GM19023 (cell line): Measurements from ENCODE around the gene FRMD8.
"Not testable (repeated sequence)": the region's sequence is repeated elsewhere in the genome, so short reads cannot be mapped to it uniquely, and the experiment has no call there.

ENCODE experiments used
- ATAC-seq: cut with Tn5 transposase; IDR thresholded peaks from one replicate; pipeline ENCODE4 v1.9.1; 2021; ENCODE audit warnings: mild to moderate bottlenecking, moderate library complexity; ENCODE audit not compliant: unreplicated experiment

FRMD8 gene

DNA sequence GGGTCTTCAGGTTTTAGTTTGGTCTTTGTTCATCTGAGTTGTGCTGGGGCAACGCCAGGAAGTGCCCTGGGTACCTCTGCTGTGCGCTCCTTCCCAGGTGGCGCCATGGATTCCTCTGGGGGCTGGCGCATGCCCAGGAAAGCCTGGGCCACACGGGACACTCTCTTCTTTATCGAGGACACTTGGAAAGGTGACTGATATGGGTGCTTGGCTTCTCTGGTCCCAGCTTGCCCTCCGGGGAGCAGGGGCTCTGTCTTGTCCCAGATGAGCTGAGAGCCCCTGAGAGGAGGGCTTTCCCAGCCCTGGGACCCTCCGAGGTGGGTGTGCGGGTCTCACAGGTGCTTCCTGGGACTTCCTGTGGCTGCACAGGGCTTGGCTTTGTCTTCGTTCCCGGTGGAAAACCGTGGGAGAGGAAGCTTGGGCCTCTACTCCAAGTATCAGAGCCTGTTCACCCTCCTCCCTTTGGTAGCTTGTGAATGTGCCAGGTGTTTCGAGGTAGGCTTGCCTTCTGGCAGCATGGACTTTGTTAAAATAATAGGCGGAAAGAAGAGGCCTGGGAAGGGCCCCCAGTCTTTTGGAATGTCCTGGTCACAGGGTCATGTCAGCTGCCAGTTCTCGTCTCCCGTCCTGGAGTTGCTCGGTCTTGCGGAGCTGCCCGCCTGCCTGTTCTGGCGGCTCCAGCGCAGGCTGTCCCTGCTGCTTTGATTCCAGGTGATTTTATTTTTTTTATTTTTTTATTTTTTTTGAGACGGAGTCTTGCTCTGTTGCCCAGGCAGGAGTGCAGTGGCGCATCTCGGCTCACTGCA is 26.0 kb downstream of the FRMD8 start:
- no peak for ATAC-seq

DNA sequence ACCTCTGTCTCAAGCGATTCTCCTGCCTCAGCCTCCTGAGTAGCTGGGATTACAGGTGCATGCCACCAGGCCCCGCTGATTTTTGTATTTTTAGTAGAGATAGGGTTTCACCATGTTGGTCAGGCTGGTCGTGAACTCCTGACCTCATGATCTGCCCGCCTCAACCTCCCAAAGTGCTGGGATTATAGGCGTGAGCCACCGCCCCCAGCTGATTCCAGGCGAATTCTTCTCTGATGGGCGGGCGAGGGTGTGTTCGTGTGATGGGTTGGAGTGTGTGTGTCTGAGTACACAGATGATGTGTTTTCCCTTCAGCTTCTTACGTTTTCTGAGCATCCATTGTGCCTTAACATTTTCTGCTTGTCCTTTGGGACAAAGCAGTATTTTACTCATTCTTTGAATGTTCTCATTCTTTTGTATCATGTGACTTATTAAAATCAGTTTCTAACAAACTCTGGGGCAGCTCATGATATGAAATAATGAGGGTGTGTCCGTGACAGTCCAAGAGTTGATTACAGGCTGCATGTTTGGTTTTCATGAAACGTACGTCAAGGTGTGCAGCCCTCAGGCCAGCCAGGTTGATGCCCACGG is 26.7 kb downstream of the FRMD8 start:
- not testable (repeated sequence) for ATAC-seq

DNA sequence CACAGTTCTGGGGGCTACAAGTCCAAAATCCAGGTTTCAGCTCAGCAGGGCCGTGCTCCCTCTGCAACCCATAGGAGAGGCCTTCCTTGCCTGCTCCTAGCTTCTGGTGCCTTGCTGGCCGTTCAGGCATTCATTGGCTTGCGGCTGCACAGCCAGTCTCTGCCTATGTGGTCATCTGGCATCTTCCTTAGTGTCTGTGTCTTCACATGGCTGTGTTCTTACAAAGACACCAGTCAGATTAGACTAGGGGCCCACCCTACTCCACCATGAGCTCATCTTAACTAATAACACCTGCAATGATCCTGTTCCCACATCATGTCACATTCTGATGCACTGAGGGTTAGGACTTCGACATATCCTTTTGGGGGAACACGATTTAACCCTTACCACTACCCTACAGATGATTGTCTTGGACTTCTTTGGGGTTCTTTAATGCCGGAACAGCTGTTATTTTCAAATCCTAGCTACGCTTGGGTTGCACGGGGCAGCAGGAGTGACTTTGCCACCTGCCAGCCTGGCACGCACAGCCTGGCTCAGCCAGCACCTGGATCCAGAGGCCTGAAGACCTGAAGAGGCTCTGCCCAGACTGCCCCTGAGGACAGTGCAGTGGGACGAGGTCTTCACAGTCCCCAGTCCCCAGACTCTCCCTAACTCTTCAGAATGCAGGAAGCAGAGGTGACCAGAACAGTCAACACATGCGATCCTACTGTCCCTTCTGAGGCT is 28.5 kb downstream of the FRMD8 start:
- no peak for ATAC-seq

DNA sequence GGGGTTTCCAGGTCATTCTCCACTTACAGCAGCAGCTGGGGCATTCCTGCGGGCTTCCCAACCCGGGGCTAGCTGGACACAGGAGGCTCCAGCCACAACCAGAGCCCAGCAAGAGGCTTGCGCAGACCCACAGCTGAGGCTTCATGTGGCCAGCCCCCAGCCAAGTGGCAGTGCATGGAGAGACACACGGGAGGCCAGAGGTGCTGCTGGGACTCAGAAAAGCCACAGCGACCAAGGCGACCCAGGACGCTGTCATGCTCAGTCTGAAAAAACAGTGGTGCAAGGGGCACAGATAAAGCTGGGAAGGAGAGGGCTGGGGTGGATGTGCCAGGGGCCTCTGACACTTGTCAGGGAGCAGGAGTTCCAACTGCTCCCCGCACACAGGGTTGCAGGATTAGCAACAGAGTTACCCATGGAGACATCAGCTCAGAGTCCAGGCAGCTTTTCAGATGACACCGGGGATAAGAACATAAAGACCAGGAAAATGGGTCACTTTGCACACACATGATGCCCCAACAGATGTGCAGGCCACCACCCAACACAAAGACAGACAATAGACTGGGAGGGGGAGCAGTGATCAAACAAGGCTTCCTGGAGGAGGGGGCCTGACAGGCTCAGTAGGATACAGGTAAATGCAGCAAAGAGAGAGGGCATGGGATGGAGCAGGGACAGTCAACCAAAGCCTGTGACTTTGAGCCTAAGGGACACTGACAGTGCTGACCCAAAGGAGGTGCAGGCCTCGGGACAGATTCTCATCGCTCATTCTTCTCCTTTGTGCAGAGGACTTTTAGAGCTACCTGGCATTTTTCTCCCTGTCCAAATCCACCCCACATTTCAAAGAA is 29.3 kb downstream of the FRMD8 start:
- no peak for ATAC-seq

DNA sequence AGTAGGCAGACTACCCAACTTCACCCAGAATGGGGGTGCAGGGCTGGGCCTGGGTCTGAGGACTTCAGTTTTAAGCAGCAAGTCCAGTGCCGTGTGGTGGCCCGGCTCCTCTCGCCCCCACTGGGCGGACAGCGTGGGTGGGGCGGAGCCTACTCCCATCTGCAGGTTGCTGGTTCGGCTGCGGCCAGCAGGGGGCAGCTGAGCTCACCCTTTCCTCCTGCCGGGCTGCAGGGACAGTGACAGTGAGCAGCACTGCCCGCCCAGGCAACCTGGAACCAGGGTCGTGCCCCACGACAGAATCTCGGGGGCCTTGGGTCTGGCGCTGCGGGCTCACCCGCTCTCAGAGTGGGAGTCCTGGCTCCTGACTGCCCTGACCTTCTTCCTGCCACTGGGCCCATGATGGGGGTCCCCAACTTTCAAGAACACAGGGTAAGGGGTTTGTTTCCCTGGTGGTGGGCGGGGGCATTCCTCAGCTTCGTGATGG is 29.9 kb downstream of the FRMD8 start:
- ATAC-seq: peak; percentile 30

DNA sequence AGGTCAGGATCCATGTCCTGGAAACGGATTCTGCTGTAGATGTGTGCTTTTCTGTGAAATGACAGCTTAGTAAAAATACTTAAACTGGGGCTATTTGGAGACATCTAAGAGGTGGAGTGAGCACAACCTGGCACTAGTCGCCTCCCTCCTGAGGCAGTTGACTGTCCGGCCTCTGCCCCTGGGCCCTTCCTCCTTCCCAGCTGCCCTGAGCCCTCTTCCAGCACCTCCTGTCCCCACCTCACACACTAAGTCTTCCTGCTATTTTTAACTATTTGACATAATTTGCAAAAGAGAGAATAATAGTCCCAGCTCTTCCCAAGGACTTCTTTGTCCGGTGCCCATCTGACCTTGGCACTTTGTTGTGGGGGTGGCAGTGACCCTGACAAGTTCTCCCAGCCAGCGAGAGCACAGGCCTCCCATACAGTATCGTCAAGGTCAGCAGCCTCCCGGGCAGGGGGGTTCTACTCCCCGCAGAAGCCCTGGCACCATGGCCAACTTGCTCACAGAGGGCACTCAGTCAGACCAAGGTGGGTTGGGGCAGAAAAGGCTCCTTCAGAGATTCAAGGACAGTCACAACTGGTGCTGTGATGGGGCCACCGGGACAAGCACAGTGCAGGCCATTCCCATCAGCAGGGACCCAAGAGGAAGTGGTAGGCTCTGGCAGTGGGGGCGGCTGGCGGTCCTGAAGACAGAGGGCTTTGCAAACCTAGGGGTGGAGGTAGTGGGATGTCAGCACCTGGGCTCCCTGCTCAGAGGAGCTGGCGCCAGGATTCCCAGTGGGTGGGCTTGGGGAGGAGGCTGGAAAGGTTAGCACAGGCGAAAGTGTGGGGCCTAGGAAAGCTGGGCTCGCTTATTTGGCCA is 30.6 kb downstream of the FRMD8 start:
- no peak for ATAC-seq

DNA sequence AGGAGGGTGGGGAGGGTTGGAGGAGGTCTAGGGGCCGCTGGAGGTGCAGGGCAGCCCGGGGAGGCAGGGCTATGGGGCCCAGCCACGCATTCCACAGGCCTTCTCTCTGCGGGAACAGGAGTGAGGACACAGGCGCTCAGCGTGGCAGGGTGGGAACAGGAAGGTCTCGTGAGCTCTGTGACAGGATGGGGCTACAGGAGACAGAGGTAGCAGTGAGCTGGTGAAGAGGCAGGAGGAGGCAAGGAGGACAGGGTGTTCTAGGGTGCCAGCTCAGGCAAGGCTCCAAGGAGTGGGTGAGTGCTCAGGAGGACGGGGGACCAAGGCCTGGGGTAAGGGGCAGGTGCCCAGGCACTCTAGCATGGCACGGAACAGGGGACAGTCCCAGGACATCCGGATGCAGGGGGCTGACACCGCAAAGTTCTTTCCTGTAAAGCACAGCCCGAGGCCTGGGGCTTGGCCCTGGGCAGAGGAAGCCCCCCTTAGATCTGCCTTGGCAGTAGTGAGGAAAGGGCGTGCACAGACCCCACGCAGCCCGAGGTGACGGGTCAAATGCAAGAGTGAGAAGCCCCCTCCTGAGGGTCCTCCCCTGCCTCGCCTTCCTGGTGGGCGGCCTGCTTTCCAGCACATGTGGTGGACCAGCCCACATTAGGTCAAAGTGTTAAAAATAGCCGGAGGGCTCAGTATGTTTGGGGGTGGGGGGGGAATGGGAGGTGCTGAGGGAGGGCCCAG is 31.4 kb downstream of the FRMD8 start:
- ATAC-seq: no peak

DNA sequence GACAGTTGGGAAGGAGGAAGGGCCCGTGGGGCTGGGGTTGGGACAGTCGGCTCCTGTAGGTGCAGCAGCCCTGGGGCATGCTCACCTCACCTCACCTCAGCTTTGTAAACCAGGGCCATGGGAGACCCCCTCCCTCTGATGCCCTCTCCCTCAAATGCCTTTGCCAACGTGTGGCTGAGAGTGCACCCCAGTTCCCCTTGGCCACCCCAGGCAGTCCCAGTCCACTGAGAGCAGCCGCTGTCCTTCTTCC is 31.9 kb downstream of the FRMD8 start:
- no peak for ATAC-seq

DNA sequence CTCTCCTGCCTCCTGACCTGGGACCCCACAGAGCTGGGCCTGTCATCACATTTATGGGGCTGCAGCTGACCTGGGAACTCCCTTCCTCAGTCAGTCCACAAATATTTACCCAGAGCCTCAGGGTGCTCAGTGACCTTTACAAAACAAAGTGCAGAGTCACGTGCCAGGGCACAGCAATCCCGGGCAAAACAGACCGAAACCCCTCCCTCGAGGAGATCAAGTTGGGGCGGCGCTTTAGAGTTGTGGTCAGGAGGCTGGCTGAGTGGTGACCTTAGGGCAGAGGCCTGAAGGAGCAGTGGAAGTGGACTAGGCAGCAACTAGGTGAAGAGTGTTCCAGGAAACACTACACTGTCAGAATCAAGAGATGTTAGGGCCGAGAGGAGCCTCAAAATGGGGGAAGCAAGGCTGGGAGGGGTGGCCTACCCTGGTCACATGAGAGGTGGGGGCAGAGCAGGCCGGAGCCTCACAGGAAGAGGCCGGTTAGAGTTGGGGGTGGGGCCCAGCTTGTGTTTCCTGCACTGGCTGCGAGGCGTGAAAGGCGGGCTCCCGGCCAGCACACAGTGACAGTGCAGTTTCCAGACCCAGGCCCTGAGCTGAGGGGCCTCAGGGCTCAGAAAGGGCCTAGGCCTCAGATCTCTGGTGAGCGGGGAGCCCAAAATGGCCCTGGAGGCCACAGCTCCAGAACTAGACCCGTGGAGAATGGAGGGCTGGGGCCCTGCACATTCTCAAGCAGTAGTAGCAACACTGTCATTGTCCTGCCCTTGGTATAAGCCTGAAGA is 32.4 kb downstream of the FRMD8 start:
- peak; percentile 39 for ATAC-seq

DNA sequence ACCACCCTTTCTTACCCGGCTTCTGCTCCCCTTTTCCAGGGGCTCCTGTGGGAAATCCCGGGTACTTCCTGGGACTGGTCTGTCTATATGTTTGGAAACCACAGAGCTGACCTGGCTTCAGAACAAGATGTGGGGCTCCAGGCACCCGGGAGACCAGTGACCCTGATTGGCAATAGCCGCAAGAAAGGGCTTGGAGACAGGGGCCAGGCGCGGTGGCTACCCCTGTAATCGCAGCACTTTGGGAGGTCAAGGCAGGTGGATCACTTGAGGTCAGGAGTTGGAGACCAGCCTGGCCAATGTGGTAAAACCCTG is 33.0 kb downstream of the FRMD8 start:
- ATAC-seq: no peak

DNA sequence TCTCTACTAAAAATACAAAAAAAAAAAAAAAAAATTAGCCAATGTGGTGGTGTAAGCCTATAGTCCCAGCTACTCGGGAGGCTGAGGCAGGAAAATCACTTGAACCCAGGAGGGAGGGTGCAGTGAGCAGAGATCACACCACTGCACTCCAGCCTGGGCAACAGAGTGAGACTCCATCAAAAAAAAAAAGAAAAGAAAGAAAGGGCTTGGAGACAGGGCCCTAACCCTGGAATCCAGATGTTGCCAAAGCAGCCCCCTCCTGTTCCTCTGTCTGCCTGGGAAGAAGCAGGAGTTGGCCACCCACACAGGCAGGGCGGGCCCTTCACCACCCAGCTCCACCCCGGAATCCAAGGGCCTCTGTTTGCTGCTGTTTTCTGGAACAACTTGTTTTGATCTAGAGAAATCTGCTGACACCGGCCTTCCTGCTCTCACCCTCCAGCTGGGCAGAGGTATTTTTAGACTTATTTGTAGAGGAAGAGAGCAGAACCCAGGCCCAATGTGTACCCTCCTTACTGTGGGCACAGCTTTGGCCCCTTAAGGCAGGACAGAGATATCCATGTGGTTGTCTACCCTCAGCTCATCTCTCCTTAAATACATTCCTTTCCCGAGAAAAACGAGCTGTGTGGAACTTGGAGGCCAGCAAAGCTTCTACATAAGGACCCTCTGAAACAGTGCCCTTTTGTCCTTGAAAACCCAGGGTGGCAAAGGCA is 33.5 kb downstream of the FRMD8 start:
- no peak for ATAC-seq

DNA sequence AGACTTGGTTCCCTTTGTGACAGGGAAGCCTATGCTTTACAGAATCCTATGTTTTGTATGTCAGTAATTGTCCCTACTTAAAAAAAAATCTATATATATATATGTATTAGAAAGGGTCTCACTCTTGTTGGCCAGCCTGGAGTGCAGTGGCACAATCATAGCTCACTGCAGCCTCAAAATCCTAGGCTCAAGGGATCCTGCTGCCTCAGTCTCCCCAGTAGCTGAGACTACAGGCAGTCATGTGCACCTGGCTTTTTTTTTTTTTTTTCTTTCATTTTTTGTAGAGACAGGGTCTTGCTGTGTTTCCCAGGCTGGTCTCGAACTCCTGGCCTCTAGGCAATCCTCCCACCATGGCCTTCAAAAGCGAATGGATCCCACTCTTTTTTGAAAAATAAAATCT is 34.1 kb downstream of the FRMD8 start:
- ATAC-seq: no peak

DNA sequence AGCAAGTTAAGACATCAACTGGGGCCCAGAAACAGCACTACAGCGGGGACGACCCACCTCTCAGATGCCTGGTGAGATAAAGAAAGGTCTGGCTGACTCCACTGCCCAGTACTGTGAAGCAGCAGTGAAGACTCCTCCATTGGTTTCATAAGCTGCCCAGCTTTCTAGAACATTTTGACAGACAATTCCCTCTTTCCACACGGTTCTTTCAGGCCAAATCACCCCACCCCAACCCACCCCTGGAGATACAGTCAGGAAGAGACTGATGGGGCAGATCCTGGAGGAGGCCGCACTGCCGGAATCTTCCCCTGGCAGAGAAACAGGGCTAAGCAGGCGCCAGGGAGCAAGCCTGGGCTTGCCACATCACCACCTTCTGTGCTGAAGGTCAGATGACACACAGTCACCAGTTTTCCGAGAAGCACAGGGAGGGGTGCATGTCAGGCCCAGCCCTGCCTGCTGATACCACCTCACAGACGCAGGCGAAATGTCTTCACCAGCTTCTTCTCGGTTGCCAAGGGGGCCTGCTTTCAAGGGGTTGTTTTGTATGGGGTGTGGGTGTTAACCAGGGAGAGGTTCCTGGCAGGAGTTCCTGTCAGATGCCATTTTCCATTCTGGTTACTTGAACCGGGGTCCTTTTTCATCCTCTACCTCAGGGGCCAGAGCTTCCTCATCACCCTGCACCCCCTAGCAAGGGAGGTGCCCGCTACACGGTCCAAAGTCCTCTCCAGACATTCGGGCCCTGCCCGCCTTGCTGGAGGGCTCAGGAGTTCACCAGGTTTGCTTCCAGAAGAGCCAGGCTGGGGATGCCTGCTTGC is 34.7 kb downstream of the FRMD8 start:
- no peak for ATAC-seq

DNA sequence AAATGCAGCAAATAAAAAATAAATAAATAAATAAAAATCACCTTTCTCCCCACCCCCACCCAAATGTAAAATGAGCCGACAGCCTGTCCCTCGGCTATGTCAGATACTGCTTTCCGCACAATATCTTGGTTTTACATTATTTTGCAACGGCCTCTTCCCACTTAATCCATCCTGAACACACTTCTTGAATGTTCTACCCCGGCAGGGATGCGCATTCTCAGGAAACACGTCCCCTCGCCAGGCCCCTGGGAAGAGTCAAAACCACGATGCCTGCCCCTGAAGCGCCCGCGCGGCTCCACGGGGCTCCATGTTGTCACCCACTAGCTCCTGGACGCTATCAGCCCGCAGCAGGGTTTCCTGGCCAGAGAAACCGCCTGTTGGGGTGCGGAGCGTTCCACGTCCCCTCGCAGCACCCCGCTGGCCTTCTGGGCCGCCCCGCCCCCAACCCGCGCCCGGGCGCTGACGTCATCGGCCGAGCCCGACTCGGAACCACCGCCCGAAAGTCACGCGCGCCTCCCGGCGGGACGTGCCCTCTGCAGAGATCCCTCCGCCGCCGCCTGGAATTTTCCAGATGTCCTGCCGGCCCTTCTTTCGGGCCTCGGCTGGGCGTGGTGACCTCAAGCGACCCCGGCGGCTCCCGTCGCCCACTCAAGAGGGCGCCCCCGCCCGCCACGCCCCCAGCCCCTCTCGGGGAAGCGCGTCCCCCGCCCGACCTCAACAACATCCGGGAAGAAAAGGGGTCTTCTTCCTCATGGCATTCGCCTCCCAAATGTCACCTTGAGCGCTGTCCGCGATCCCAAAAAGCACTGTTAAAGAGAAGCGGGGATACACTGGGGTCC is 35.6 kb downstream of the FRMD8 start:
- ATAC-seq: no peak

DNA sequence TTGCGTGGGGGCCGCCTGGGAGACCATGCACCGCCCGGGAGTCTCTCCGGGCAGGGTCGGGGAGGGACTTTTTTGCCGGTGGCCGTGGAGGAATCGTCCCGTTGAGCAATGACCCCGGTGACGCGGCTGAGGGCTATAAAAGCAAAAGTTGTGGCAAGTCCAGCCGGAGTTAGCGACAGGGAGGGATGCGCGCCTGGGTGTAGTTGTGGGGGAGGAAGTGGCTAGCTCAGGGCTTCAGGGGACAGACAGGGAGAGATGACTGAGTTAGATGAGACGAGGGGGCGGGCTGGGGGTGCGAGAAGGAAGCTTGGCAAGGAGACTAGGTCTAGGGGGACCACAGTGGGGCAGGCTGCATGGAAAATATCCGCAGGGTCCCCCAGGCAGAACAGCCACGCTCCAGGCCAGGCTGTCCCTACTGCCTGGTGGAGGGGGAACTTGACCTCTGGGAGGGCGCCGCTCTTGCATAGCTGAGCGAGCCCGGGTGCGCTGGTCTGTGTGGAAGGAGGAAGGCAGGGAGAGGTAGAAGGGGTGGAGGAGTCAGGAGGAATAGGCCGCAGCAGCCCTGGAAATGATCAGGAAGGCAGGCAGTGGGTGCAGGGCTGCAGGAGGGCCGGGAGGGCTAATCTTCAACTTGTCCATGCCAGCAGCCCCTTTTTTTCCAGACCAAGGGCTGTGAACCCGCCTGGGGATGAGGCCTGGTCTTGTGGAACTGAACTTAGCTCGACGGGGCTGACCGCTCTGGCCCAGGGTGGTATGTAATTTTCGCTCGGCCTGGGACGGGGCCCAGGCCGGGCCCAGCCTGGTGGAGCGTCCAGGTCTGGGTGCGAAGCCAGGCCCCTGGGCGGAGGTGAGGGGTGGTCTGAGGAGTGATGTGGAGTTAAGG is 36.4 kb downstream of the FRMD8 start, which contains the start of gene NEAT1:
Gene NEAT1, plus strand, starts transcription at position 166 of the 883 bp plus-strand sequence.
- no peak for ATAC-seq
